Natural killer cell (primary cell): ENCODE measurements around the gene ZNF322. TPM values are rescaled to one million over a fixed set of nuclear protein-coding genes. Genes with fewer than 3 reads are reported as not detected.

Source experiments
- ATAC-seq, 3 donors: fragments of 150-1000 bp in 2 of 3; fragments of 200-7000 bp in 1 of 3; cut with Tn5 transposase; 1 replicate in 1 of 3; 2 replicates in 2 of 3; pipeline ENCODE4 v1.10.0; 2021; ENCODE audit warnings: mild to moderate bottlenecking in 2 of 3, moderate library complexity in 2 of 3
- DNase-seq, 2 donors: peaks; one replicate each; pipeline versions ENCODE4 v3.0.0 to v3.0.0-alpha.2; 2013 to 2021; ENCODE audit warnings: mixed read lengths in 1 of 2
- H3K27ac ChIP-seq: one replicate; pipeline ENCODE4 v1.5.1; 2013; ENCODE audit warnings: mild to moderate bottlenecking, low read length
- H3K27me3 ChIP-seq: one replicate; pipeline ENCODE4 v1.6.1; 2013; ENCODE audit warnings: low read length; ENCODE audit not compliant: control insufficient read depth, insufficient read depth
- H3K36me3 ChIP-seq: one replicate; pipeline ENCODE4 v1.6.1; 2013; ENCODE audit warnings: low read length; ENCODE audit not compliant: control insufficient read depth, insufficient read depth
- H3K4me1 ChIP-seq: one replicate; pipeline ENCODE4 v1.6.1; 2013; ENCODE audit warnings: low read length; ENCODE audit not compliant: control insufficient read depth, insufficient read depth
- H3K4me3 ChIP-seq: one replicate; pipeline ENCODE4 v1.5.1; 2013; ENCODE audit warnings: low read length
- H3K9me3 ChIP-seq: one replicate; pipeline ENCODE4 v1.6.1; 2013; ENCODE audit warnings: low read length; ENCODE audit not compliant: control insufficient read depth, insufficient read depth
- H3K27ac Mint-ChIP-seq, 2 donors: one replicate each; pipeline ENCODE4 v1.8.0; 2022; ENCODE audit warnings: mild to moderate bottlenecking in 2 of 2, mixed read lengths in 2 of 2, moderate library complexity in 1 of 2
- H3K27me3 Mint-ChIP-seq, 2 donors: one replicate each; pipeline ENCODE4 v1.8.0; 2022; ENCODE audit warnings: low read depth in 2 of 2, mixed read lengths in 2 of 2
- H3K36me3 Mint-ChIP-seq: one replicate; pipeline ENCODE4 v1.8.0; 2022; ENCODE audit warnings: mixed read lengths
- H3K4me1 Mint-ChIP-seq, 2 donors: one replicate each; pipeline ENCODE4 v1.8.0; 2022; ENCODE audit warnings: mixed read lengths in 2 of 2
- H3K4me3 Mint-ChIP-seq: one replicate; pipeline ENCODE4 v1.8.0; 2022; ENCODE audit warnings: mild to moderate bottlenecking, moderate library complexity, mixed read lengths
- H3K9me3 Mint-ChIP-seq, 2 donors: one replicate each; pipeline ENCODE4 v1.8.0; 2022; ENCODE audit warnings: mixed read lengths in 2 of 2
- CTCF ChIP-seq: fragments of 200-600 bp; IDR thresholded peaks from one replicate; pipeline ENCODE4 v1.8.0; 2022; ENCODE audit warnings: antibody characterized with exemption
- WGBS: methylation state at CpG from one replicate; pipeline ENCODE4 v1.1.7; 2013; ENCODE audit warnings: missing lambda C conversion rate; ENCODE audit not compliant: insufficient coverage; 5-methylcytosine and 5-hydroxymethylcytosine counted together
- intact Hi-C: fragments of 100-400 bp; cut with micrococcal nuclease; formaldehyde crosslinking; loops from one replicate; pipeline ENCODE4 v1.14.2; 2022
- total RNA-seq, 4 donors: library from RNA; stranded (reverse); fragments of 120-200 nt in 1 of 4; gene quantifications; one replicate each; pipeline versions ENCODE4 v1.2.3 to v1.2.4, GENCODE V29; 2013 to 2022

Gene ZNF322
- total RNA-seq, 3 donors from 2014 or later (not counting 1 experiment from before 2014, with no cell fraction given), result 7.0 to 12.1 (median 9.3) TPM

GRCh38 chr6:26597389-26597766 lies 62.2 kb downstream of the ZNF322 start:
- Mint-ChIP-seq H3K4me3 (no peak overlapping the region), H3K4me1 (peaks cover 6 to 10% of the 10 kb centered on the region in 2 donors), H3K27me3 (peaks cover 0 to 11% of the 10 kb centered on the region in 2 donors), H3K27ac (no peak overlapping the region), H3K9me3 (no peaks in the 10 kb centered on the region), H3K36me3 (no peaks in the 10 kb centered on the region)
- H3K4me3 ChIP-seq, result peak overlapping the region; percentile 79
- ATAC-seq, result no peak
- intact Hi-C loops, result loop anchor here (5.0 kb wide), 1 partner anchor 535 kb away; a partner anchor contains a TSS
- no peak for DNase-seq
- no peak for TF ChIP-seq CTCF
- peaks cover 18% of the 10 kb centered on the region for H3K4me1 ChIP-seq
- WGBS, result 8% methylated on average over 10 of the region's 10 CpGs
- peak overlapping the region; percentile 92 for H3K27ac ChIP-seq
- H3K36me3 ChIP-seq, result peaks cover 25% of the 10 kb centered on the region
- peaks cover 14% of the 10 kb centered on the region for H3K27me3 ChIP-seq
- no peaks in the 10 kb centered on the region for H3K9me3 ChIP-seq

GRCh38 chr6:26596579-26597388 lies 62.8 kb downstream of the ZNF322 start, which contains the start of gene ABT1:
ABT1 (plus strand) TSS chr6:26596953; CDS start chr6:26596983, 30 bp downstream.
- Histone ChIP-seq H3K27ac (peak within 1 kb of the TSS; percentile 92), H3K27me3 (peaks cover 20% of the 10 kb centered on the region), H3K4me1 (peaks cover 18% of the 10 kb centered on the region), H3K9me3 (no peaks in the 10 kb centered on the region), H3K4me3 (peak within 1 kb of the TSS; percentile 79), H3K36me3 (peaks cover 25% of the 10 kb centered on the region)
- Mint-ChIP-seq H3K4me3 (no peak within 1 kb of the TSS), H3K27me3 (peaks cover 0 to 15% of the 10 kb centered on the region in 2 donors), H3K27ac (no peak within 1 kb of the TSS), H3K9me3 (no peaks in the 10 kb centered on the region), H3K4me1 (peaks cover 6 to 10% of the 10 kb centered on the region in 2 donors), H3K36me3 (no peaks in the 10 kb centered on the region)
- intact Hi-C loops, result loop anchor here (1.0 to 5.0 kb wide), 2 partner anchors 64 to 536 kb away; a partner anchor contains a TSS
- ATAC-seq (peak; percentile 88 to 96 (median 90)), DNase-seq (peak; percentile 96 to 98)
- no peak for TF ChIP-seq CTCF
- under 1% methylated on average over 51 of the region's 51 CpGs for WGBS

GRCh38 chr6:26595669-26596269 lies 63.8 kb downstream of the ZNF322 start:
- peak; percentile 99 for TF ChIP-seq CTCF

More at GRCh38 chr6:26595669-26596269, 63.8 kb downstream of the ZNF322 start:
- DNase-seq (peak; percentile 86 to 93), ATAC-seq (peak; percentile 43 to 70 (median 50))
- Mint-ChIP-seq H3K36me3 (no peaks in the 10 kb centered on the region), H3K27ac (no peak overlapping the region), H3K27me3 (peaks cover 0 to 24% of the 10 kb centered on the region in 2 donors), H3K9me3 (no peaks in the 10 kb centered on the region), H3K4me1 (peaks cover 6 to 10% of the 10 kb centered on the region in 2 donors), H3K4me3 (no peak overlapping the region)
- WGBS, result under 1% methylated on average over 37 of the region's 39 CpGs
- peaks cover 25% of the 10 kb centered on the region for H3K36me3 ChIP-seq
- H3K9me3 ChIP-seq, result no peaks in the 10 kb centered on the region
- peak overlapping the region; percentile 79 for H3K4me3 ChIP-seq
- H3K4me1 ChIP-seq, result peaks cover 18% of the 10 kb centered on the region
- H3K27ac ChIP-seq, result no peak overlapping the region
- H3K27me3 ChIP-seq, result peaks cover 20% of the 10 kb centered on the region
- intact Hi-C loops, result loop anchor here (1.0 to 5.0 kb wide), 5 partner anchors 23 to 537 kb away; a partner anchor contains a TSS
